GM18499 (cell line): ENCODE results near the gene FZD4.
A peak's percentile ranks its signal among the peaks of the same experiment; 100 is the strongest.
"Not testable (repeated sequence)": the region's sequence is repeated elsewhere in the genome, so short reads cannot be mapped to it uniquely, and the experiment has no call there.

Experiments
- ATAC-seq: cut with Tn5 transposase; IDR thresholded peaks from one replicate; pipeline ENCODE4 v1.9.1; 2021; ENCODE audit warnings: moderate number of reproducible peaks; ENCODE audit not compliant: insufficient read depth, unreplicated experiment

Gene FZD4

DNA sequence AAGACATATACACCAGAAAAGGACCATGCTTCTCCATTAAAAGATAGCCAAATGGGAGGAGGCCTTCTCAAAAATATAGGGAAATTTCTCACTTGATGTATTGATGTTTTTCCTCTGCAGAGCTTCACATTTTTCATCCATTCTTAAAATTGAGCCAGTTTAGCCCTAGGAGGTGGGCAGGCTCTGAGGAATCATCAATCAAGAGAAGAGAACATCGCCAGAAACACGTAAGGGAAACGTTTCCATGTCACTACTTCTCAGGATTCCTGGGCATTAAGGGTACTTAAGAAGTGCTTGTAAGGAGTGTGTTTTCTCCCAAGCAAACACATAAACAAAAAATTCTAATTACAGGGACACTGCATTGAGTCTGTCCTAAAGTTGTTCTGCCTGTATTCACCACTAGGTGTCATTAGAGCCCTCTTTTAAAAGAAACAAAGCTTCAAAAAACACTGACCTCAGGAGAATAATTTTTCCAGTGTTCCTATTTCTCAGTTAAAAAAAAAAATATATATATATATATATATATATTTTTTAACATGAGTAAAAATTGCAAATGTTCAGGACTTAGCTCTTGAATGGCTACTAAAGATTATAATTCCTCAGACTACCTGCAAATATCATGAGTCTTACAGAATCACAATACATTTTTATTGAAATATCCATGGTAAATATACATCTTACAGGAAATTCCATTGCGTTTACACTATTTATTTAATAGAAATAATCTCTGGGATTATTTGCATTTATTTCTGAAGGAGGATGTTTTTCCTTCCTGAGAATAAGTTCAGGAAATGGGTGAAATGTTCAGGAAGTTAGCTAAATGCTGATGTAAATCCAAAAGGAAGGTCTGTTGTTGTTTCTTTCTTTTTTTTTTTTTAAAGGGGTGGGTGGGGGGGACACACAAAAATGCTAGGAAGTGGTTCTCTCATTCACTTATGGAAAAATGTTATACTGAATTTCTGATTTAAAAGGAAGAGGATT, 16.0 kb downstream of the FZD4 start:
- peak; percentile 69 for ATAC-seq

GRCh38 chr11:86938203-86938899, 16.8 kb downstream of the FZD4 start:
- no peak for ATAC-seq

GRCh38 chr11:86937193-86937806, 17.9 kb downstream of the FZD4 start:
- ATAC-seq = not testable (repeated sequence)

GRCh38 chr11:86934926-86935579, 20.1 kb downstream of the FZD4 start:
- ATAC-seq = no peak

- no peak for ATAC-seq
Observed at GRCh38 chr11:86934582-86934900, 20.7 kb downstream of the FZD4 start.

DNA sequence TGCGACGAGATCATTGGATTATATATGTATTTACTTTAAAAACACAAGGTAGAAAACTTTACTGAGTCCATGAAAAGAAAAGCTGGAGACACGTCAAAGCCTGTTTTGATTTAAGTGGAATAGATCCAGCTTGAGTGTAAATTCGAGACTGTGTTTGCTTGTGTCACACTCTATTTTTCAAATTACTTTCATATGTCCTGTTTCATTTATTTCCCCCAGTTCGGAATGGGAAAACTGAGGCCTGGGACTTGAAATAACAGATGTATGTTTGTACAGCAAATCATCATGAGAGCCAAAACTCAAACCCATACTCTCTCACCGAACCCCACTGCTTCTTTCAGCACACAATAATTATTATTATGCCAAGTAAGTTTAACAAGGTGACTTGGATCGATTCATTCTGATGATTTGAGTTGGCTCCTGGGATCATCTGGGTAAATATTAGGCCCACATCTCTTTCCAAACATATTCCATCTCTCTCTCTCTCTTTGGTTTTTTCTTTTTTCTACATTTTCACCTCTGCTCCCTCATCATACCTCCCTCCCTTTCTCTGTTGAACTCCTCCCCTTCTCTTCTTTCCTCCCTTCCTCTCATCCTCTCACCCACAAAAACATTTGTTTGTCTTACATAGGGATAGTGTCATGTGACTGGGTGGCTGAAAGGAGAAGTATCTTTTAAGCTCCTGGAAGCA, 21.2 kb downstream of the FZD4 start:
- no peak for ATAC-seq

- ATAC-seq = no peak
Observed at GRCh38 chr11:86932924-86933875, 22.0 kb downstream of the FZD4 start.

GRCh38 chr11:86932259-86932585, 23.0 kb downstream of the FZD4 start:
- ATAC-seq = no peak

GRCh38 chr11:86931548-86932258, 23.5 kb downstream of the FZD4 start:
- ATAC-seq = no peak

- no peak for ATAC-seq
Observed at GRCh38 chr11:86930957-86931547, 24.1 kb downstream of the FZD4 start.

DNA sequence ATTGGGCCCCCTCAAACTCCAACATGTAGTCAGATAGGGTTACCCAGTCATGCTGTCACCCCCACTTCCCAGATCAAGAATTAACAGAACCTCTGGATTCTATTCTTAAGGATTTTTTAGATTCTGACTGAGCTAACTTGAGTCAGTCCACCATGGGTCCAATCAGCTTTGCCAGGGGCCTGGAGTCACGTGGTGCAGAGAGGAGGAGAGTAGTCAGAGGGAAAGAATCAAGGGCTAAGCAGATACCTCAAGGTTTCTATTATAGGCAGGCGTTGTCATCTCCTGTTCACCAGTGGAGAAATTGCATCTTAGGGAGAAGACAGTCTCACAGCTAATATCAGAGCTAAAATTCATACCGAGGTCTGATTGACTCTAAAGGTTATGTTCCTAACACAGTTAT, 28.2 kb downstream of the FZD4 start:
- no peak for ATAC-seq

- ATAC-seq = no peak
Observed at GRCh38 chr11:86923999-86924766, 31.0 kb downstream of the FZD4 start.

DNA sequence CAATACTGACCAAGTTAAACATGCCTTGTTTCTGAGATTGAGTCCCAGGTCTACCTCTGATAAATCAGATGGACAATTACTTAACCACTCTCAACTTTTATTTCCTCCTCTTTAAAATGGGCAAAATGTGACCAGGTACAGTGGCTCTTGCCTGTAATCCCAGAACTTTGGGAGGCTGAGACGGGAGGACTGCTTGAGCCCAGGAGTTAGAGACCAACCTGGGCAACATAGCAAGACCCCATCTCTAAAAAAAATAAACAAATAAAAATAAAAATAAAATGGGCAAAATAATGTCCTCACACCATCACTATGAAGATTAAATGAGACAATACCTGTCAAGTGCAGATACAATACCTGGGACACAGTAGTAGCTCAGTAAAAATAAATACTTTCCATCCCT, 33.0 kb downstream of the FZD4 start:
- ATAC-seq = no peak

DNA sequence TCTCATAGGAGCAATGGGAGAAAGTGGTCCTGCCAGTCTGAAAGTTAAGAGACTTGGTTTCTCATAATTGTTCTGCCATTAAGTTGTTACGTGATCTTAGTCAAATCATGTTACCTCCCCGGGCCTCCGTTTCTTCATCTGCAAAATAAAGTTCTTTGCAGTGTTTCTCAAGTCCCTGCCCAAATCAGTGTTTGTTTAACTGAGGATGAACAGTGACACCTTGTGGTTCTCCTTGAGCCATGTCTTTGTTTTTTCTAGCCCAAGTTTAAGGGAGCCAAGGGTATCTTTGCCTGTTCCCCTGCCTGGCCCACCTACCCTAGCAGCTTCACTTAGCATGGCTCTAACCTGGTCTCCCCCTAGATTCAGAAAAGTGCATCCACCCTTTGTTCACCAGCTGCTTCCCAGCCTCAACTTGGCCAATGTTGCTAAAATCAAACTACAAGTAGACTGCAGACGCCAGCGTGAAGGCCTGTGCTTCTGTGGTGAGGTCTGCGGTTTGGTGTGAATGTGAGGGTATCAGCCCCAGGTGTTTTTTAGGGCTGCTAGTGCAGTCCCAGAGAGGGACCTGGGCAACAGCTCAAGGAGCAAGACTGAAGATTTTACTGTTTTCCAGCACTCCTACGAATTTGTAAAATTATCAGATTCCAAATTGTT, 35.5 kb downstream of the FZD4 start:
- ATAC-seq = no peak

DNA sequence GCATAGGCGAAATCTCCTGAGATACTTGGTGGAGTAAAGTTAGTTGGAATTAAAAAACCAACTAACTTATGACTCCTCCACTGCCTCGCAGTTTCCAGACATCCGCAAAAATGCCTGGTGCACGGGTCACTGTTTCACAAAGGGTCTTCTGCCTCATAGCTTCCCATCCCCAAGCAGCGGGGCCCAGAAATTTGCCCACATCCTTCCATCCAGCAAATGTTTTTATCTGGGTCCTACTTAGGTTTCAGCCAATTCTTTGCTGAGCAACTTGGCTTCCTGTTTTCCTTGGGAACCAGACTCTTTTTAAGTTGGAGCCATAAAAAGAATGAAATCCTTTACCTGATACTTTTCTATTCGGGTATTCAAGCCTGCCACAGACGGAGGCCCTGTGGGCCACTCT, 36.2 kb downstream of the FZD4 start:
- ATAC-seq = no peak

DNA sequence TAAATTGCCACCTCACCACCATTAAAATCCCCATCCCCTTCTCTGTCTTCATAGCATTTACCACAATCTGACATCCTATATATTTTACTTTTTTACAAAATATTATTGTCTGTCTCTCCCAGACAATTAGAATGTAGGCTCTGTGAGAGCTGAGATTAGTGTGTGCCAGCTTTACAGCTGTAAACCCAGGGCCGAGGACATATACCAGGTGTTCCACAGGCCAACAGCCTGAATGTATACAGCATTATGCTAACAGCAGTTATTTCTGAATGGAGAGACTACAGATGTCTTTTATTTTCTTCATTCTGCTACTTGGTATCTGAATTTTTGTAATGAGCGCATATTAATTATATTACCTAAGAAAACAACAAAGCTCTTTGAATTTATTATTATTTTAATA, 36.7 kb downstream of the FZD4 start:
- no peak for ATAC-seq

DNA sequence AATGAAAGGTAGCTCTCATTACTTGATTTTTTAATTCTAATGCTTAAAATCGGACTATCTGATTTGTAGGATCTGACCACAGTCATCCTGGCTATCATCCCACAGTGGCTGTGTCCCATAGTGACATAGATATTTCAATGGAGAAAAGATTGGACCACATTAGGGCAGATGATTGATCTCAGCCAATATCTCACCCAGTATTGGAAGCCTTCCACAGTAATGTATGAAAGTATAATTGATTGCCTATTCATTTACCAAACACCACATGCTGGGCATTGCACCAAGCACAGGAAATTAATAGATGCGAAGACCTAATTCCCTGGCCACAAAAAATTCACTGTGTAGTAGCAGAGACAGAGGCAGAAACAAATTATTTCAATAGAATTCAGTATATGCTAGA, 37.6 kb downstream of the FZD4 start:
- ATAC-seq = no peak
